Measurements from ENCODE around the gene TPM2. TPM values are rescaled to one million over a fixed set of nuclear protein-coding genes. Genes with fewer than 3 reads are reported as not detected.

The TPM2 gene
- total and polyA plus RNA-seq, 2 donors (not counting 1 experiment from before 2014, with no cell fraction given) = 2.4 to 6.3 TPM

- TF ChIP-seq CTCF (IDR thresholded peaks at IDR 0.05) = no peak
- no peak for TF ChIP-seq EZH2 (IDR thresholded peaks at IDR 0.05; ENCODE audit: borderline replicate concordance, insufficient read depth, low read depth, low read length, poor library complexity, severe bottlenecking)
- no peaks in the 10 kb centered on the region for H3K79me2 ChIP-seq (ENCODE audit: control insufficient read depth, insufficient read depth, low read length)
- POLR2A ChIA-PET = interaction anchor here (0.7 kb wide), 1 partner anchor 9 kb away, joined by 3 read pairs; no protein-coding TSS in a partner anchor
- Mint-ChIP-seq H3K9me3 (ENCODE audit: insufficient read depth) (no peaks in the 10 kb centered on the region), H3K27me3 (no peaks in the 10 kb centered on the region), H3K4me1 (peaks cover 11% of the 10 kb centered on the region), H3K27ac (no peak overlapping the region), H3K4me3 (no peak overlapping the region)
- WGBS (ENCODE audit: insufficient coverage) = no CpG with 5 or more reads among the region's 2 CpGs
- H3K9ac ChIP-seq (ENCODE audit: low read length) = no peak overlapping the region
- H3K27me3 ChIP-seq (replicated peaks in 1 of 4; ENCODE audit: control extremely low read depth in 1 of 4, control insufficient read depth in 3 of 4, insufficient read depth in 4 of 4, low read length in 3 of 4) = no peaks in the 10 kb centered on the region
- no peaks in the 10 kb centered on the region for H3K36me3 ChIP-seq (replicated peaks in 1 of 2; ENCODE audit: control extremely low read depth in 1 of 2, control insufficient read depth in 1 of 2, extremely low read depth in 1 of 2, insufficient read depth in 2 of 2, low read length in 1 of 2)
- ATAC-seq (ENCODE audit: low read depth) = no peak
- intact Hi-C loops (cut with micrococcal nuclease) = no loop called here
- H2AFZ ChIP-seq (ENCODE audit: insufficient read depth, low read depth, low read length, poor library complexity, severe bottlenecking) = no peak overlapping the region
- no peak overlapping the region for H3K4me2 ChIP-seq (replicated peaks; ENCODE audit: low read depth, low read length, poor library complexity, severe bottlenecking)
- no peaks in the 10 kb centered on the region for H3K9me3 ChIP-seq (ENCODE audit: control extremely low read depth in 1 of 3, control insufficient read depth in 2 of 3, insufficient read depth in 1 of 3, low read length in 2 of 3)
- H3K4me3 ChIP-seq (ENCODE audit: control extremely low read depth in 1 of 5, extremely low read depth in 1 of 5, insufficient read depth in 1 of 5, low read depth in 2 of 5, low read length in 4 of 5) = no peak overlapping the region
- no peak overlapping the region for H3K27ac ChIP-seq (ENCODE audit: low read length in 2 of 2)
- DNase-seq = no peak
- H3K4me1 ChIP-seq (ENCODE audit: control insufficient read depth in 2 of 2, insufficient read depth in 2 of 2, low read length in 2 of 2) = peaks cover 3 to 17% of the 10 kb centered on the region in 2 donors
- CTCF ChIA-PET = interaction anchor here (0.6 to 7.6 kb wide), 7 partner anchors 7 to 48 kb away, joined by 3 to 82 read pairs (median 3); no protein-coding TSS in a partner anchor
- H4K20me1 ChIP-seq (ENCODE audit: control insufficient read depth, insufficient read depth, low read length, poor library complexity, severe bottlenecking) = no peaks in the 10 kb centered on the region
Measured at GRCh38 chr9:35687972-35688557, 1.7 kb downstream of the TPM2 start.

- H3K27me3 Mint-ChIP-seq = no peaks in the 10 kb centered on the region
- no peak overlapping the region for H3K4me3 Mint-ChIP-seq
- TF ChIP-seq CTCF (IDR thresholded peaks at IDR 0.05) = no peak
- TF ChIP-seq EZH2 (IDR thresholded peaks at IDR 0.05; ENCODE audit: borderline replicate concordance, insufficient read depth, low read depth, low read length, poor library complexity, severe bottlenecking) = no peak
- peaks cover 11% of the 10 kb centered on the region for H3K4me1 Mint-ChIP-seq
- ChIA-PET POLR2A (no interaction called here), CTCF (interaction anchor here (1.1 to 7.6 kb wide), 4 partner anchors 8 to 49 kb away, joined by 3 to 82 read pairs (median 4); no protein-coding TSS in a partner anchor)
- no peaks in the 10 kb centered on the region for H3K36me3 ChIP-seq (replicated peaks in 1 of 2; ENCODE audit: control extremely low read depth in 1 of 2, control insufficient read depth in 1 of 2, extremely low read depth in 1 of 2, insufficient read depth in 2 of 2, low read length in 1 of 2)
- ATAC-seq (ENCODE audit: low read depth) (no peak), DNase-seq (no peak)
- no peaks in the 10 kb centered on the region for H3K9me3 ChIP-seq (ENCODE audit: control extremely low read depth in 1 of 3, control insufficient read depth in 2 of 3, insufficient read depth in 1 of 3, low read length in 2 of 3)
- intact Hi-C loops (cut with micrococcal nuclease) = no loop called here
- H3K9me3 Mint-ChIP-seq (ENCODE audit: insufficient read depth) = no peaks in the 10 kb centered on the region
- H3K27ac Mint-ChIP-seq = no peak overlapping the region
- no peaks in the 10 kb centered on the region for H3K27me3 ChIP-seq (replicated peaks in 1 of 4; ENCODE audit: control extremely low read depth in 1 of 4, control insufficient read depth in 3 of 4, insufficient read depth in 4 of 4, low read length in 3 of 4)
- no peak overlapping the region for H2AFZ ChIP-seq (ENCODE audit: insufficient read depth, low read depth, low read length, poor library complexity, severe bottlenecking)
- no peak overlapping the region for H3K4me3 ChIP-seq (ENCODE audit: control extremely low read depth in 1 of 5, extremely low read depth in 1 of 5, insufficient read depth in 1 of 5, low read depth in 2 of 5, low read length in 4 of 5)
- H4K20me1 ChIP-seq (ENCODE audit: control insufficient read depth, insufficient read depth, low read length, poor library complexity, severe bottlenecking) = no peaks in the 10 kb centered on the region
- no peaks in the 10 kb centered on the region for H3K79me2 ChIP-seq (ENCODE audit: control insufficient read depth, insufficient read depth, low read length)
- H3K27ac ChIP-seq (ENCODE audit: low read length in 2 of 2) = no peak overlapping the region
- WGBS (ENCODE audit: insufficient coverage) = 87% methylated on average over 2 of the region's 2 CpGs
- H3K4me1 ChIP-seq (ENCODE audit: control insufficient read depth in 2 of 2, insufficient read depth in 2 of 2, low read length in 2 of 2) = peaks cover 3 to 17% of the 10 kb centered on the region in 2 donors
- H3K4me2 ChIP-seq (replicated peaks; ENCODE audit: low read depth, low read length, poor library complexity, severe bottlenecking) = no peak overlapping the region
- H3K9ac ChIP-seq (ENCODE audit: low read length) = no peak overlapping the region
Measured at GRCh38 chr9:35687306-35687705, 2.4 kb downstream of the TPM2 start.
